SK-MEL-5 (cell line): Measurements from ENCODE around the gene MRRF. TPM values are rescaled to one million over a fixed set of nuclear protein-coding genes. Genes with fewer than 3 reads are reported as not detected.
"Not testable (repeated sequence)": the region's sequence is repeated elsewhere in the genome, so short reads cannot be mapped to it uniquely, and the experiment has no call there.

Experiments
- DNase-seq: peaks from one replicate; pipeline ENCODE4 v3.0.0-alpha.2; 2016; ENCODE audit warnings: low read depth, low spot score
- in situ Hi-C: cut with HindIII; loops from 2 replicates; pipeline ENCODE4 v1.10.0; 2016; ENCODE audit warnings: low sequenced_read_pairs, high pct_unique_total_duplicates, low pct_unique_long_range_greater_than_20kb
- total RNA-seq: library from RNA; depleted of rRNA; stranded (reverse); fragments of >200 nt; shearing (Covaris generic); gene quantifications from 2 replicates; pipeline ENCODE4 v1.2.3, GENCODE V29; 2014

The MRRF gene
- total RNA-seq, 1 experiment from 2014 or later, result 94.4 TPM

- DNase-seq, result no peak
- in situ Hi-C loops, result no loop called here
Observed at GRCh38 chr9:122314165-122314564, 49.5 kb downstream of the MRRF start.

- no peak for DNase-seq
Observed at GRCh38 chr9:122315534-122315933, 50.9 kb downstream of the MRRF start.

DNA sequence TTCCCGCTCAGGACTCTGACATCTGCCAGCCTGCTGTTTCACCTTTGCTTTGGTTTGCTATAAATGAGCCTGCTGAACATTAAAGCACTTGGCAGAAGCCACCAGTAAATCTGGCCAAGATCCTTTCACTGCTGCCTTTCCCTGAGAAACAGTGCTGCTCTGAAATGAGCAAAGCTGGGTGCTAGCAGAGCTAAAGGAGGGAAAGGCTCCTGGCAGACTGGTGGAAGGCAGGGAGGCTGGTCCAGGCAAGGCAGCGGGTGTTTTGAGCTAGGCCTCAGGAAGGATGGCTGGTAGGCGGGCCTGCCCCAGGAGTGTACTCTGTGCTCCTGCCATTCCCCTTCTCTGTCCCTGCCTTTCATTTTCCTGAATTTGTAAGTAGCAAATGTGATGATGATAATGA, 53.6 kb downstream of the MRRF start:
- in situ Hi-C loops, result no loop called here
- no peak for DNase-seq

More at GRCh38 chr9:122315534-122315933, 50.9 kb downstream of the MRRF start:
- in situ Hi-C loops, result no loop called here

- DNase-seq, result no peak
- in situ Hi-C loops, result no loop called here
Observed at GRCh38 chr9:122320413-122320881, 55.8 kb downstream of the MRRF start.

DNA sequence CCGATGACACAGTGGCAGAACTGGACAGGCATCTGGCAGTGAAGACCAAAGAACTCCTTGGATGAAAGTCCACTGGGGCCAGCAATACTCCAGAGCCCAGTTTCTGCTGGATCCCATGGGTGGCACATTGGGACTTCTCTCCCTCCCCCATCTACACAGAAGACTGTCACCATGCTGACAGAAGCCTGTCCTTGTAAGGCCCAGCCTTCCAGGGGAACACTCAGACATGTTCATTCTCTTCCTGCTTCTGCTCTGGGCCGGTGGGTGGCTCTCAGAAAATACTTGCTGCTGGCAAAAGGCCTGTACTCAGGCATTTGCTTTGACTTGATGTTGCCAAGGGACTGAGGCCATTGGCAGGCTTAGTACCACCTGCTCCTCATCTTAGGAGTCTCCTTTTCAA, 57.9 kb downstream of the MRRF start:
- in situ Hi-C loops, result no loop called here
- DNase-seq, result no peak

GRCh38 chr9:122324665-122325064, 60.0 kb downstream of the MRRF start:
- DNase-seq, in situ Hi-C loops: not testable (repeated sequence)

- no peak for DNase-seq
- in situ Hi-C loops, result no loop called here
Observed at GRCh38 chr9:122325124-122325523, 60.4 kb downstream of the MRRF start.

DNA sequence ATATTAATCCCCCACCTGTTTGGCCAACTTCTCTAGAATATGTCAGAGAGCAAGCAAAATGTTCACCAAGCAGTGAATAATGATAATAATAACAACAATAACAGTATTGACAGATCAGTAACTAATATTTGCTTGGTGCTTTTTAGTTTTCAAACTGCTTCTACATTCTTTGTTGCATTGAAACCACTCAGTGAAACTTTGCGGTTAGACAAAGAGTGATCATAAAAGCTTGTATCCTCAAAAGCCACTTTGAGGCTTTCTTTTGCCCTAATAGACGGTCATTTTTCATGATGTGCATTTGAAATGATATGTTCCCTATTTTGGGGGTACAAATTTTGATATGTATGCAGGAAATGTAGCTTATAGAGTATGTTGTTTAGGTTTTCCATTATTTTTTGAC, 62.5 kb downstream of the MRRF start:
- in situ Hi-C loops, result no loop called here
- DNase-seq, result no peak

- no peak for DNase-seq
- in situ Hi-C loops, result no loop called here
Observed at GRCh38 chr9:122329597-122329996, 64.9 kb downstream of the MRRF start.

GRCh38 chr9:122330466-122330865, 65.8 kb downstream of the MRRF start:
- in situ Hi-C loops, DNase-seq: not testable (repeated sequence)

GRCh38 chr9:122331523-122331927, 66.8 kb downstream of the MRRF start:
- DNase-seq, result no peak
- in situ Hi-C loops, result no loop called here

GRCh38 chr9:122332083-122332482, 67.4 kb downstream of the MRRF start:
- in situ Hi-C loops, result no loop called here
- DNase-seq, result no peak

- in situ Hi-C loops, result no loop called here
- DNase-seq, result no peak
Observed at GRCh38 chr9:122332644-122333043, 68.0 kb downstream of the MRRF start.

DNA sequence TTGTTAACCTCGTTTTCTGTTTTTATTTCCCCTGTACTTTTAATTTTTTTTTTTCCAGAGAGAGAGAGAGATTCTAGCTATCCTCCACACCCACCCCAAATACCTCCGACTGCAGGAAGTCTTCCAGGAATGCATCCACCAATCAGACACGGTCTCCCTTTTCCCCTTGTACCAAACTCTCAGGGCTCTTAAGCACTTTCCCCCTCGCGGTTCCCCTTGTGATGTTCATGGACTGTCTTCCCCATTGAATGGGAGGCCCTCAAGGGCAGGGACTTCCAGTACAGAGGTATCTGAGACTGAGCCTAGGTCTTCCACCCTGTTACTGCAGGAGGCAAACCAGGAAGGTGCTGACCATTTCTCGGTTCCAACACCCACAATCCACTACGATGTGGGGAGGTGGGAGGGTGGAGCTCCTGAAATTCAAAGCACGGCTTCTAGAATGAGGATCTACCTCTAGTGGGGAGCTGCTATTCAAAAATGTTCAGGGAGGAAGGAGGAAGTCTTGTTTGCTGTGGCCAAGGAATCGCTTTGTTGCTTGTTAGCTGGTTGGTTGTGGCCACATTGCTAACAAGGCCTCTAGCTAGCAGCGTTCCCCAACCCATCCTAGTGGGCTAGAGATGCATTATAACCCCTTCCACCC, 68.6 kb downstream of the MRRF start:
- no peak for DNase-seq
- in situ Hi-C loops, result no loop called here

- in situ Hi-C loops, result no loop called here
- DNase-seq, result no peak
Observed at GRCh38 chr9:122334916-122335315, 70.2 kb downstream of the MRRF start.

DNA sequence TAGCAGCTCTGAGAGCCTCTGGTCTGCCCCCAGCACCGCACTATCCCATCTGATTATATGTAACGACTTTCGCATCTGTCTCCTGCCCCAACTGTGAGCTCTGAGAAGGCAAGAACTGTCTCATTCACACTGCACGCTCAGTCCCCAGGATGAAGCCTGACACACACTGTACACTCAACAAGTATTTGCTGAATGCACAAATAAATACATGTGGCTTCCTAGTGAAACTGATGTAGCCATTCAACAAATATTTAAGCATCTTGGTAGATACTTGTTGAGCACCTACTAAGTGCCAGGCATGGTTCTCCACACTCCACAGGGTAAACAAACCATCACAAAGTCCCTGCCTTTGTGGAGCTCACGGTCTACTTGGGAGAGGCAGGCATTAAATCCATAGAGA, 71.5 kb downstream of the MRRF start:
- in situ Hi-C loops, result no loop called here
- no peak for DNase-seq

- in situ Hi-C loops, result no loop called here
Observed at GRCh38 chr9:122336866-122337555, 72.3 kb downstream of the MRRF start.

GRCh38 chr9:122337556-122337929, 72.9 kb downstream of the MRRF start:
- DNase-seq, result no peak
- in situ Hi-C loops, result no loop called here

More at GRCh38 chr9:122336866-122337555, 72.3 kb downstream of the MRRF start:
- no peak for DNase-seq

- in situ Hi-C loops, result no loop called here
- DNase-seq, result no peak
Observed at GRCh38 chr9:122338536-122338935, 73.9 kb downstream of the MRRF start.
